HFF-Myc (cell line): ENCODE measurements around the gene CPSF4L.

Source experiments
- DNase-seq: peaks from one replicate; pipeline ENCODE4 v3.0.0-alpha.2; 2011; ENCODE audit warnings: low read depth; ENCODE audit errors: extremely low read depth
- H3K4me3 ChIP-seq: replicated peaks from 2 replicates; pipeline ENCODE4 v1.5.1; 2011; ENCODE audit warnings: low read depth, mild to moderate bottlenecking, control low read depth, low read length
- TF ChIP-seq, protein P1 (sequence below): IDR thresholded peaks from 2 replicates; pipeline ENCODE4 v1.5.1; 2012; ENCODE audit warnings: mild to moderate bottlenecking, low read depth, low read length, control low read depth; ENCODE audit errors: missing control alignments

The CPSF4L gene

GRCh38 chr17:73305845-73306836, 44.5 kb upstream of the CPSF4L start:
- H3K4me3 ChIP-seq: peak overlapping the region; percentile 41
- TF ChIP-seq, protein P1, sequence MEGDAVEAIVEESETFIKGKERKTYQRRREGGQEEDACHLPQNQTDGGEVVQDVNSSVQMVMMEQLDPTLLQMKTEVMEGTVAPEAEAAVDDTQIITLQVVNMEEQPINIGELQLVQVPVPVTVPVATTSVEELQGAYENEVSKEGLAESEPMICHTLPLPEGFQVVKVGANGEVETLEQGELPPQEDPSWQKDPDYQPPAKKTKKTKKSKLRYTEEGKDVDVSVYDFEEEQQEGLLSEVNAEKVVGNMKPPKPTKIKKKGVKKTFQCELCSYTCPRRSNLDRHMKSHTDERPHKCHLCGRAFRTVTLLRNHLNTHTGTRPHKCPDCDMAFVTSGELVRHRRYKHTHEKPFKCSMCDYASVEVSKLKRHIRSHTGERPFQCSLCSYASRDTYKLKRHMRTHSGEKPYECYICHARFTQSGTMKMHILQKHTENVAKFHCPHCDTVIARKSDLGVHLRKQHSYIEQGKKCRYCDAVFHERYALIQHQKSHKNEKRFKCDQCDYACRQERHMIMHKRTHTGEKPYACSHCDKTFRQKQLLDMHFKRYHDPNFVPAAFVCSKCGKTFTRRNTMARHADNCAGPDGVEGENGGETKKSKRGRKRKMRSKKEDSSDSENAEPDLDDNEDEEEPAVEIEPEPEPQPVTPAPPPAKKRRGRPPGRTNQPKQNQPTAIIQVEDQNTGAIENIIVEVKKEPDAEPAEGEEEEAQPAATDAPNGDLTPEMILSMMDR: no peak
- no peak for DNase-seq

DNA sequence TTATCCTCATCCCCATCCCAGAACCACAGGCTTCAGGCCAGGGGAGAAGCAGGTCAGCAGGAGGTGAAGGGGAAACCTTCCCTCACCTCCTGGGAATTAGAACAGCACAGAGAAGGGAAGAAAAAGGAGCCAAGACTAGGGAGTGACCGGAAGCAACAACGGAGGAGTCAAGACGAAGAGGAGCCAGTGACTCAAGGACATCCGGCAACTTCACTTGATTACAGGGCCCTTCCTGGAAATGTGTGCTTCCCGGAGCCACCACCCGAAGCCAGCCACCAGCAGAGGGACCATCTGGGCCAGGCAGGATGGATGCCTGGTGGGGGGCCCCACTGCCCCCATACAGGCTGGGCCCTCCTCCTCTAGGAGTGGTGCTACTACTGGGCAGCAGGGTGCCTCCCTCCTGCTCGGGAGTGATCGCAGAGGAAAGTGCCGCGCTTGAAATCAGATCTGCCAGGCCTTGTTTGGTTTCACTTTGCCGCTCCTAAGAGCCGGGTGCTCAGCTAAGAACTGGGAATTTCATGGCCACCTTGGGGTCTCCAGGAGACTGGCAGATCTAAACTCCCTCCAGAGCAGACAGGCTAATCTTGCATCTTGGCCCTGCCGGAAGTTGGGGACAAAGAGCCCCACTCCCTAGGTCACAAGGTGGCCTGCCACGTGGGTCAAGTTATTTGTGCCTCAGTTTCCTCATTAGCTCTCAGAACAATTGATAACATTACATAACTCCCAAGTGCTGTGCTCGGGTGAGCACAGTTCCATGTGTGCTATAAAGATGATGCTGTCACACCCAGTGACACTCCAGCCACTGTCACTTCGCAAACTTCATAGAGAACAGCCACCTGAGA, 43.5 kb upstream of the CPSF4L start:
- no peak for DNase-seq
- H3K4me3 ChIP-seq: peak overlapping the region; percentile 41
- TF ChIP-seq, protein P1: peak; percentile 47

DNA sequence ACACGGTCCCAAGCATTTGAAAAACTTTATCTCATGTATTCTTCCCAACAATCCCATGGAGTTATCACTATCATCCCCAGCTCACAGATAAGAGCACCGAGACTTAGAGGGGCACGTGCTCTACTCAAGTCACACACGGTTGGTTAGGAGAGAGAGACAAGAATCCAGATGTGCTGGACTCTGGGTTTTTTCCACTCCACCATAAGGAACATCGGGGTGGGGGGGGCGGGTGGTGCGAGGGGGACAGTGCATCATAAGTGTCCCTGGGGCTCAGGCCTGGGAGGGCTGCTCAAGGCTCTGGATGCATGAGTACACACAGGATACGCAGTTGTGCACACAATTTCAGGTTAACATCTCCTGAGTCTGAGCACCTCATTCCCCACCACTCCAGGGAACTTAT, 42.8 kb upstream of the CPSF4L start:
- TF ChIP-seq, protein P1: no peak
- no peak for DNase-seq
- H3K4me3 ChIP-seq: peak overlapping the region; percentile 41

GRCh38 chr17:73302189-73302588, 40.5 kb upstream of the CPSF4L start:
- H3K4me3 ChIP-seq: no peak overlapping the region
- no peak for DNase-seq
- TF ChIP-seq, protein P1: no peak

DNA sequence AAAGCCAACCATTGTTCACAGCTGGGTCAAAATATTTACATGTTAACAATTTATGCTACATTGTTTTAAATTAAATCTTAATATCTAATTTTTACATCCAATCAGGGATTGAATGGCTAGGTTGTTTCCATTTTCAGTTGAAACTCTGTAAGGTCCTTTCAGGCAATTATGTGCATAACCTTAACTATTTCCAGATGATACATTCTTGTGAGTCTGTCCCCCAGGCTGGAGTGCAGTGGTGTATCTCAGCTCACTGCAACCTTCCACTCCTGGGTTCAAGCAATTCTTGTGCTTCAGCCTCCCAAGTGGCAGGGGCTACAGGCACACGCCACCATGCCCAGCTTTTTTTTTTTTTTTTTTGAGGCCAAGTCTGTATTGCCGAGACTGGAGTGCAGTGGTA, 39.7 kb upstream of the CPSF4L start:
- TF ChIP-seq, protein P1: no peak
- DNase-seq: no peak
- H3K4me3 ChIP-seq: no peak overlapping the region

DNA sequence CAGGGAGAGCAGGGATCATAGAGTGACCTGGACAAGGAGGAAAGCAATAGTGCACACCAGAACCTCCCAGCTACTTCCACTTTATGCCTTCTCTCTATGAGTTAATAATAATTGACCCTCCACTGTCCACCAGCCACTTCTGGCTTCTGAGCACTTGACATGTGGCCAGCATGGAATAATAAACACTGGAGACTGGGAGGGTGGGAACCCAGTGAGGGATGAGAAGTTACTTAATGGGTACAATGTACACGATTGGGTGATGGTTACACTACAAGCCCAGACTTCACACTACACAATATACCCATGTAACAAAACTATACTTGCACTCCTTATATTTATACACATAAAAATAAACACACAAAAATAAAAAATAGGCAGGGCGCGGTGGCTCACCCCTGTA, 38.7 kb upstream of the CPSF4L start:
- DNase-seq: no peak
- TF ChIP-seq, protein P1: no peak
- no peak overlapping the region for H3K4me3 ChIP-seq
